ENCODE data around the gene APBA2.
A peak's percentile ranks its signal among the peaks of the same experiment; 100 is the strongest.
"Not testable (repeated sequence)": the region's sequence is repeated elsewhere in the genome, so short reads cannot be mapped to it uniquely, and the experiment has no call there.

The APBA2 gene

DNA sequence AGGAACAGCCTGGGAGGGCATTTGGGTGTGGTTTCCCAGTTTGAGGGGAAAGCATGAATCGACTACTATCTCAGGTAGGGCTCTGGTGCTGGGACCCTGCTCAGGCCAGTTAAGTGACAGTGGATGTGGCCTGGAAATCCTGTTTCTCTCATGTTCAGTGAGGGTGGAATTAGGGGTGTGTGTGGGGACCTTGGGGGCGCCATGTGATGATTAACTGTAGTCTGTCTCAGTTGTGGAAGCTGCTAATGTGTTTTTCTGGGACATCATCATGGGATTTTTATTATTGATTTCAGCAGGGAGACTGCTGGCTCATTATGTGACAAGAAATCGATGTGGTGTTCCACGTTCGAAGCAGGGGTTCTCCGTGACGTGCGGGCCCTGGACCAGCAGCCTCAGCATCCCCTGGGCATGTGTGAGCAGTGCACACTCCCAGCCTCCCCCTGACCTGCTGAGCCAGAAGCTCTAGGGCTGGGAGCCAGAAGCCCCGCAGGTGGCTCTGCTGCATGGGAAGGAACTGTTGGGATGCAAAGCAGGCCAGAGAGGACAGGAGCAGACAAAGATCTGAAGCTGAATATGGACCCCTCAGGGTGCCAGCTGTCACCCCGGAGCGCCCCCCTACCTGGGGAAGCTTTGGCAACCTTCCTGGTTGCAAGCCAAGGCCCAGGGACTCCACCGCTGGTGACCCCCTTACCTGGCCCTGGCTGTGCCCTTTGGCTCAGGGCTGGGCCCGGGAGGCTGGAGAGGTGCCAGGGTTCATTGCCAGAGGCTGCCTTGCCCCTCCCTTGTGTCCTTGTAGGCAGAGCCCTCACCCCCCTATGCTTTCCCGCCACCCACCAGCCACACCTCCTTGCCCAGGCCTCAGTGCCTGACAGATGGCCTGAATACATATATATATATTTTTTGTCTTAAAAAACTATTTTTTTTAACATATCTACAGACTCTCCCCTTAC, 149.8 kb downstream of the APBA2 start:
- DNase-seq (ENCODE audit: low read depth, low spot score): no peak

- no peak for DNase-seq (ENCODE audit: low read depth, low spot score)
Observed at GRCh38 chr15:29037997-29038705, 152.4 kb downstream of the APBA2 start.

DNA sequence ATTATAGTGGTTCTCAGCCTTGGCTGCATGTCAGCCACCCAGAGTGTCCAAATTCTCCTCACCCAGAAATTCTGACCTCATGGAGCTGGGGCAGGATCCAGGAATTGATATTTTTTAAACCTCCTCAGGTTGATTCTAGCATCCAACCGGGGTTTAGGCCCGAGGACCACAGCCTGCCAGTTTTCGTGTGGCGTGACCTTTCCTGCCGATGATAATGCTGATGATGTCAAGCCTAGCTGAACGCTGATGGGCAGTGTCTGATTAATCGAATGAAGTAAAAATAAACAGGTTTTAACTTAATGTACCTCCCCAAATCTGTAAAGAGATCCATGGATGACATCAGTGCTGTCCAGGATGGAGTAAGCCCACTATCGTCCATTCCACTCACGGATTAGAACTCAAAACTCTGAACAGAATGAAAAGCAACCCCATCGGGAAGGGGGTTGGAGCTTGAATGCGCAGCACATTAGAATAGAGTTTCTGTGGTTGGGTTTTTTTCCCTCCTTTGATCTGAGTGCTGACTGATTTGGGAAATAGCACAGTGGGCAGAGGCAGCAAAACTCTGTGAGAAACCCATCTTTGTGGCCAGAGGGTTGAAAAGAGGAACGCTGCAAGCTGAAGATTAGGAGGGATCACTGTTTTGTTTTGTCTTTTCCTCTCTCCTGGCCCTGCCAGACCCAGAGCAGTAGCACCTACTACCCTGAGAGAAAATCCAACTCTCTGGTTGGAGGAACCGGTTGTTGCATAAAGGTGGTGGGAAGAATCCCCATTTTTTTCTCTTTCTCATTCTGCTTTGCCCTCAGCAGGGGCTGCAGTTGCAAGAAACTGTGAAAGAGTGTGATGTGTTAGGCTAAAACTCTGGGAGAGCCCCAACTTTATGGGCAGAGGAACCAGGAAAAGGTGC, 153.9 kb downstream of the APBA2 start:
- no peak for DNase-seq (ENCODE audit: low read depth, low spot score)

GRCh38 chr15:29040370-29040751, 154.6 kb downstream of the APBA2 start:
- no peak for DNase-seq (ENCODE audit: low read depth, low spot score)

DNA sequence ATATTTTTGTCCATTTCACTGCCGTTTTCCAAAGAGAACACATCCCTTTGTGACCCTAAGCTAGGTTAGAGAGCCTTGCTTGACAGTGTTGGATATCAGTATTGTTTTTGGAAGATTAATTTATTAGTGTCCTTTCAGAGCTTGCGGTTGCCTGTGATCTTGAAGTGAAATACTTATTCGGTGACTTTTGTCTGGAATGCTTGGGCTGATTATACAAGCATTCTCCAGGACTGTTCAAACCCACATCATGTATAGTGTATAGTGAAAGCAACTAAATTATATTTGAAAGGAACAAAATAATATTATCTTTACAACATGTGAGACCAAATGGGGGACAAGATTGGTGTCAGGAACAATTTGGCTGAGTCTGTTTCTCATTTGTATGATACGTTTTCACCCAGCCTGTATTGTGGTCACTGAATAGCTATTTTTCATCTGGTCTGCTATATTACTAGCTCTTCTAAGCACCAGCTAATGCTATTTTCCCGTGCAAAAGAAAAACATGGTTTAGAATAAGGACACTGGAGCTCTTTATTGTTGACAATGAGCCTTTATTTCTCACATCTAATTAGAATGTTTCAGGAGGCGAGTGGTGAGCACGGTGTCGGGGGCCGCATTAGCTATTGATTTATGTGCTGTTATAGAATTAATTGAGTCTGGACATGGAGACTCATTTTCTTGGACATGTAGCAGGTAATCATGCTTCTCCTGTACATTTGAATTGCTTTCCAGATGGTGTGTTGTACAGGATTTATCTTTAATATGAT, 158.1 kb downstream of the APBA2 start:
- no peak for DNase-seq (ENCODE audit: low read depth, low spot score)

- DNase-seq (ENCODE audit: low read depth, low spot score): no peak
Observed at GRCh38 chr15:29044503-29044901, 158.7 kb downstream of the APBA2 start.

GRCh38 chr15:29045161-29045560, 159.4 kb downstream of the APBA2 start:
- DNase-seq (ENCODE audit: low read depth, low spot score): not testable (repeated sequence)

- DNase-seq (ENCODE audit: low read depth, low spot score): no peak
Observed at GRCh38 chr15:29045717-29046116, 159.9 kb downstream of the APBA2 start.

GRCh38 chr15:29046281-29046810, 160.6 kb downstream of the APBA2 start:
- DNase-seq (ENCODE audit: low read depth, low spot score): no peak

- no peak for DNase-seq (ENCODE audit: low read depth, low spot score)
Observed at GRCh38 chr15:29046977-29047376, 161.2 kb downstream of the APBA2 start.

- no peak for DNase-seq (ENCODE audit: low read depth, low spot score)
Observed at GRCh38 chr15:29048011-29048410, 162.2 kb downstream of the APBA2 start.

DNA sequence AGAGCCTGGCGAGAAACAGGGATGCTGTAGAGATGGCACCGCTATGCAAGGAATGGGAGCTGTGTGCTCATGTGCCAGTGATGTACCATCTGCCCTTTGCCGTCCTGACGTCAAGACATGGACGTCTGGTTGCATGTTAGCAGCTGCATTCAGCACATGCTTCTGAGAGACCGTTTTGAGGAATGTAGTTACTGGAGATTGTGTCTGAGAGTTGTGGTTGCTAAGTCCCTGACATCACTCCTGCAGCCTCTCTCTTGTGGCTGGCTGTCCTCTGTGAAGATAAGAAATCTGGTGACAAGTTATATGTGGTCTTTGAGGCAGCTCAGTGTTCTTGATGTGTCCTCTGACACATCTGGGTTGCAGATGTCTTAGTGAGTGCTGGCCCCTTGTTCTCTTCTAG, 165.1 kb downstream of the APBA2 start:
- no peak for DNase-seq (ENCODE audit: low read depth, low spot score)

DNA sequence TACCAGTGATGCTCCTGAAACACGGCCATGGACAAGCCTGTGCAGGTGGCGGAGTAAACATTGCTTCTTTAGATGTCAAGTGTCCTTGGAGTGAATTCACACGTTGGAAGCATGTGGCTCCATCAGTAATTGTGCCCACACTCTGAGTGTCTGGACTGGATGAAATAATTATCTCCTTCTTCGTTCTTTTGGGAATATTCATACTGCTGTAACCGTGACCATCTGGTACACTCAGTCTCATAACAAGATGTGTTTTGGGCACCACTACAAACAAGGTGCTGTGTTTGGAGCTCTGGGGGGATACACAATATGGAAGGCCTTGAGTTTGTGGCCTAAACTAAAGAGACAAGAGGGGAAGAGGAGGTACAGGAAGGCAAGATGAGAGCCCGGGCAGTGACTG, 165.6 kb downstream of the APBA2 start:
- DNase-seq (ENCODE audit: low read depth, low spot score): no peak

DNA sequence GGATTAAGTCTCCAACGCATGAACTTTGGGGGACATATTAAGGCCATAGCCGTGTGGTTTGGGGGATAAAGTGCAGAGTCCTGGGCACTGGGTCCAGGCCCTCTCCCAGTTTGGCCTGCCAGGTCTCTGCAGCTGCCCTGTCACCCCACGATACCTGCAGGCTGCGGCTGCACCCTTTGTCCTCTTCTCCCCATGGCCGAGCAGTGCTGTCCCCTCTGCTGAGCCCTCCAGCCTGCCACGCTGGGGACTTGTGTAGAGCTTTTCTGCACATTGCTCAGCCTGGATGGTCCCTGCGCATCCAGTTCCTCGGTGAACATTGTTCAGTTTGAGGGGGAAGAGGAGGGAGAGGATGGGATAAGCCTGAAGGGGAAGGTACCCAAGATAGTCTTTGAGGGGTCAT, 167.2 kb downstream of the APBA2 start:
- DNase-seq (ENCODE audit: low read depth, low spot score): no peak

- DNase-seq (ENCODE audit: low read depth, low spot score): no peak
Observed at GRCh38 chr15:29053661-29054131, 167.9 kb downstream of the APBA2 start.

DNA sequence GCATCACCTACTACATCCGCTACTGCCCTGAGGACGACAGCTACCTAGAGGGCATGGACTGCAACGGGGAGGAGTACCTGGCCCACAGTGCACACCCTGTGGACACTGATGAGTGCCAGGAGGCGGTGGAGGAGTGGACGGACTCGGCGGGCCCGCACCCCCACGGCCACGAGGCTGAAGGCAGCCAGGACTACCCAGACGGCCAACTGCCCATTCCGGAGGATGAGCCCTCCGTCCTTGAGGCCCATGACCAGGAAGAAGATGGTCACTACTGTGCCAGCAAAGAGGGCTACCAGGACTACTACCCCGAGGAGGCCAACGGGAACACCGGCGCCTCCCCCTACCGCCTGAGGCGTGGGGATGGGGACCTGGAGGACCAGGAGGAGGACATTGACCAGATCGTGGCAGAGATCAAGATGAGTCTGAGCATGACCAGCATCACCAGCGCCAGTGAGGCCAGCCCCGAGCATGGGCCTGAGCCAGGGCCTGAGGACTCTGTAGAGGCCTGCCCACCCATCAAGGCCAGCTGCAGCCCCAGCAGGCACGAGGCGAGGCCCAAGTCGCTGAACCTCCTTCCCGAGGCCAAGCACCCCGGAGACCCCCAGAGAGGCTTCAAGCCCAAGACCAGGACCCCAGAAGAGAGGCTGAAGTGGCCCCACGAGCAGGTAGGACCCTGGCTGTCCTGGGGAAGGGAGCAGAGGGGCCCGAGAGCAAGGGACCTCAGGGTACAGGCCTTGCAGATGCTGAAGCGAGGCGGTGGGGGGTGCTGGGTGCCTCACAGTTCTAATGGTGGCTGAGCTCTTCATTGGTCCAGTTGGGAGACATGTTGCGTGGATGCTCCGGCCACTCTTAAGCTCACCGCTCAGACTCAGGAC, 168.6 kb downstream of the APBA2 start:
- no peak for DNase-seq (ENCODE audit: low read depth, low spot score)

GRCh38 chr15:29055876-29056275, 170.1 kb downstream of the APBA2 start:
- DNase-seq (ENCODE audit: low read depth, low spot score): no peak

DNA sequence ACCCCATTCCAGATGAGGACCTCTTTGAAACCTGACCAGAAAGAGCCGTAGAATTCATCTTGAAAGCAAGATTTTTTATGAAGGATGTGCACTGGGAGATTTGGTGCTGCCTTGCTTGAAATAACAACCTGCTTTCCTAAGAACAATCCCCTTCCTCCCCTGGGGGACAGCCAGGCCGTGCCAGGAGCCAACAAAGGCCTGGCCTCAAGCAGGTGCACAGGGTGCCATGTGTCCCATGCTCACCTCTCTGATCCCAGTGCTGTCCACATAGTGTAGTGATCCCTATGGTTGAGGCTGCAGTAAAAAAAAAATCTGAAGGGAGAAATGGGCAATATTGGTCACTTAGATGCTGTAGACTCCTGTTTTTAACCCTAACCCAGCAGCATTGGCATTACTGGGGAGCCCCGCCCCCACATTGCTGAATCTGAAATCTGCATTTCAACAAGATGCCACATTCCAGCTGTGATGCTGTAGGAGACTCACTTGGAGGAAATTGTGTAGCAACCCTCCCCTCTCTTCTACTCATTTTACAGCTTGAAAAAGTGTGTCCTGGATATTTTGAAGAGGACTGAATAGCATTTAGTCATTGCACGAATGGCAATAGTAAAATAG, 171.2 kb downstream of the APBA2 start:
- peak; percentile 35 for DNase-seq (ENCODE audit: low read depth, low spot score)

- DNase-seq (ENCODE audit: low read depth, low spot score): no peak
Observed at GRCh38 chr15:29057856-29058255, 172.1 kb downstream of the APBA2 start.

Measured in iPS DF 19.7 (cell line).